GM12878 (cell line): ENCODE data around the gene PDHA1.

ENCODE experiments used
- BHLHE40 ChIP-seq, 2 experiments: fragments of 450-650 bp in 1 of 2; IDR thresholded peaks; 2 replicates each; pipeline ENCODE4 v1.6.1; 2011 to 2017; ENCODE audit warnings: low read depth in 2 of 2, borderline replicate concordance in 1 of 2, improper control_type of control experiment in 1 of 2, low read length in 1 of 2, mild to moderate bottlenecking in 1 of 2
- CTCF ChIP-seq, 3 experiments: IDR thresholded peaks in 2 of 3; conservative IDR thresholded peaks in 1 of 3; 2 replicates each; pipeline ENCODE4 v1.5.1; 2011; ENCODE audit warnings: low read depth in 3 of 3, low read length in 3 of 3, mild to moderate bottlenecking in 3 of 3, control low read depth in 2 of 3, moderate library complexity in 2 of 3, inconsistent platforms in 1 of 3, mixed read lengths in 1 of 3; ENCODE audit not compliant: control insufficient read depth in 2 of 3, insufficient read depth in 1 of 3; ENCODE audit errors: extremely low read depth in 1 of 3
- EP300 ChIP-seq, 2 experiments: fragments of 150-350 bp in 1 of 2; IDR thresholded peaks; 2 replicates each; pipeline ENCODE4 v1.6.1; 2011 to 2012; ENCODE audit warnings: low read depth in 2 of 2, low read length in 2 of 2, borderline replicate concordance in 1 of 2, improper control_type of control experiment in 1 of 2, inconsistent platforms in 1 of 2; ENCODE audit not compliant: control insufficient read depth in 1 of 2
- ETV6 ChIP-seq, 2 experiments: fragments of 450-650 bp in 1 of 2; IDR thresholded peaks in 1 of 2; conservative IDR thresholded peaks in 1 of 2; 2 replicates each; pipeline ENCODE4 v1.6.1; 2014; ENCODE audit warnings: antibody characterized with exemption in 1 of 2, borderline replicate concordance in 1 of 2, low read depth in 1 of 2, mild to moderate bottlenecking in 1 of 2, moderate library complexity in 1 of 2
- FOXM1 ChIP-seq: IDR thresholded peaks from 2 replicates; pipeline ENCODE4 v1.6.1; 2012; ENCODE audit warnings: low read depth, mild to moderate bottlenecking, inconsistent platforms, low read length, moderate library complexity
- NBN ChIP-seq: fragments of 450-650 bp; IDR thresholded peaks from 2 replicates; pipeline ENCODE4 v1.6.1; 2016
- POLR2A ChIP-seq: IDR thresholded peaks from 2 replicates; pipeline ENCODE4 v1.6.1; 2011; ENCODE audit warnings: low read depth, mild to moderate bottlenecking, low read length
- SIN3A ChIP-seq: IDR thresholded peaks from 2 replicates; pipeline ENCODE4 v1.6.1; 2012; ENCODE audit warnings: low read depth, low read length, improper control_type of control experiment
- YY1 ChIP-seq: IDR thresholded peaks from 2 replicates; pipeline ENCODE4 v1.6.1; 2011; ENCODE audit warnings: low read depth, mild to moderate bottlenecking, low read length

GRCh38 chrX:19381326-19381725 lies 37.6 kb downstream of the PDHA1 start:
- TF ChIP-seq SIN3A (no peak), YY1 (no peak), FOXM1 (no peak), NBN (no peak), EP300 (IDR thresholded peaks at IDR 0.05; ENCODE audit: borderline replicate concordance in 1 of 2, control insufficient read depth in 1 of 2, low read depth in 2 of 2, low read length in 2 of 2) (no peak), POLR2A (no peak), ETV6 (conservative IDR thresholded peaks at IDR 0.05 in 1 of 2, IDR thresholded peaks at IDR 0.05 in 1 of 2; ENCODE audit: borderline replicate concordance in 1 of 2, low read depth in 1 of 2) (no peak), CTCF (IDR thresholded peaks at IDR 0.05 in 2 of 3, conservative IDR thresholded peaks at IDR 0.05 in 1 of 3; ENCODE audit: control insufficient read depth in 2 of 3, extremely low read depth in 1 of 3, insufficient read depth in 1 of 3, low read depth in 3 of 3, low read length in 3 of 3) (no peak), BHLHE40 (IDR thresholded peaks at IDR 0.05; ENCODE audit: borderline replicate concordance in 1 of 2, low read depth in 2 of 2, low read length in 1 of 2) (no peak)
